Urothelium cell line (cell line): ENCODE measurements around the gene ZNF805.
"Not testable (repeated sequence)": the region's sequence is repeated elsewhere in the genome, so short reads cannot be mapped to it uniquely, and the experiment has no call there.

Source experiments
- DNase-seq: peaks from one replicate; pipeline ENCODE4 v3.0.0; 2011; ENCODE audit warnings: low spot score, mixed read lengths
- FAIRE-seq: peaks from 2 replicates; lab custom pipeline; 2011; peaks lifted over from hg19 to GRCh38; lab: Jason Lieb, UNC

The ZNF805 gene

DNA sequence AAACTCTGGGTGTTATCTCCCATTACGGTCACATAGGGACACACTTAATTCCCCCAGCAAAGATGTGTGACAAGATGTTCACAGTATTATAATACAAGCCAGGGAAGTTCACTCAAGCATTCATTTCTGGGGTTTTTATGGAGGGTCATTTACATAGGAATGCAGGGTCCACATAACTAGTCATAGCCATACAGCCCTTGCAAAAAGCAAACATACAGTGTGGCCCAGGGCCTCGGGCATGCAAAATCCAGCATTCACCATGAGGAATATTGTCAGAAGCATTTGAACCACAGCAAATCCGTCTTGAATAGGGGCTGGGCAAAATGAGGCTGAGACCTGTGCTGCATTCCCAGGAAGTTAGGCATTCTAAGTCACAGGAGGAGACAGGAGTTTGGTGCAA, 26.9 kb downstream of the ZNF805 start:
- DNase-seq = no peak
- no peak for FAIRE-seq

- DNase-seq = peak; percentile 12
- FAIRE-seq = no peak
Measured at GRCh38 chr19:57269515-57270250, 29.3 kb downstream of the ZNF805 start.

DNA sequence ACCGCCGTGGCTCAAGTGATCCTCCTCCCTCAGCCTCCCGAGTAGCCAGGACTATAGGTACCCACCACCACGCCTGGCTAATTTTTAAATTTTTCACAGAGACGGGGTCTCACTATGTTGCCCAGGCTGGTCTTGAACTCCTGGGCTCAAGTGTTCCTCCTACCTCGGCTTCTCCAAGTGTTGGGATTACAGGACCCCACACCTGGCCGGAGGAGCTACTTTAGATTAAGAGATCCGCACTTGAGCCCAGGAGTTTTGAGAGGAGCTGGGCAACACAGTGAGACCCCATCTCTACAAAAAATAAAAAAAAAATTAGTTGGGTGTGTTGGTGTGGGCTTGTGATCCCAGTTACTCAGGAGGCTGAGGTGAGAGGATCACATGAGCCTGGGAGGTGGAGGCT, 30.8 kb downstream of the ZNF805 start:
- FAIRE-seq = no peak

DNA sequence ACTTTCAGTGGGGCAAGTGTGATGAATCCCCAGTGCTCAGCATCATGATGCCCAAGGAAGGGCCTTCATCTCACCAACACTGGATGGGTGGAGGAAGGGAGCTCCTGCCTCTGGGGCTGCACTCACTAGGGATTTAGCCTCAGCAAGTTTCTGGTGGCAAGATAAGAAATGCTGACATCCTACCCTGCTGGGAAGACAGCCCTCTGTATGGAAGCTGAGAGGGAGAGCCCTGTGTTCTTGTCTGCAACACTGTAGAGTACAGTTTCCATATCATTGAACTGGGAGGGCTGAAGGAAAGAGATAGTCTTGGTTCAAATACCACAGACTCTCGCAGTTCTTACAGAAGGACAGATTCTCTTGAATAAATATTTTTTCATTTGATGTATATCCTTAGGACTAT, 32.6 kb downstream of the ZNF805 start:
- FAIRE-seq (no peak), DNase-seq (no peak)

More for the DNA sequence above, 30.8 kb downstream of the ZNF805 start:
- no peak for DNase-seq

- no peak for FAIRE-seq
Measured at GRCh38 chr19:57276430-57276829, 36.0 kb downstream of the ZNF805 start.

GRCh38 chr19:57278481-57278880, 38.0 kb downstream of the ZNF805 start:
- FAIRE-seq, DNase-seq: not testable (repeated sequence)

More at GRCh38 chr19:57276430-57276829, 36.0 kb downstream of the ZNF805 start:
- no peak for DNase-seq

- peak; percentile 23 for FAIRE-seq
- peak; percentile 92 for DNase-seq
Measured at GRCh38 chr19:57279418-57280164, 39.2 kb downstream of the ZNF805 start.

- FAIRE-seq (no peak), DNase-seq (peak; percentile 96)
Measured at GRCh38 chr19:57280165-57280961, 39.9 kb downstream of the ZNF805 start, which contains the start of gene ZNF460. TSS of gene ZNF460 (plus strand) at chr19:57280485. CDS start at chr19:57280807, 322 bp downstream.

DNA sequence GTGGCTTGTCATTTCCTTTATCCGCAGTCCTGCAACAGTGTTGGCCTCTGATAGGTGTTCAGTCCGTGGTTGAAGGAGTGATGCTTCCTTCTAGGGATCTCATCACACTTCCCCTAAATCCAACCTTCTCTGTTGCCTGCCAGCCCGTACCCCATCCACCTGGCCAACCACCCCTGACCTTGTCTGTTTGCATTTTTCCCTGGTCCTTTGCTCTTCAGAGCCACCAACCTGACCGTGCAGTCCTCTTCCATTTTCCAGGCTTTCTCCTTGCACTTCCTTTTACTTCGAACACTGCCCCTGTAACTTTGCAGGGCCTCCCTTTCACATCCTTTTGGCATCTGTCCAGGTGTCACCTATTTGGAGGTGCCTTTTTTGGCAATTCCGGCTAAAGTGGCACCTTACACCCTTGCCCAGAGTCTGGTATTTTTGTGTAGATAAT, 40.5 kb downstream of the ZNF805 start:
- FAIRE-seq = no peak
- DNase-seq = no peak

DNA sequence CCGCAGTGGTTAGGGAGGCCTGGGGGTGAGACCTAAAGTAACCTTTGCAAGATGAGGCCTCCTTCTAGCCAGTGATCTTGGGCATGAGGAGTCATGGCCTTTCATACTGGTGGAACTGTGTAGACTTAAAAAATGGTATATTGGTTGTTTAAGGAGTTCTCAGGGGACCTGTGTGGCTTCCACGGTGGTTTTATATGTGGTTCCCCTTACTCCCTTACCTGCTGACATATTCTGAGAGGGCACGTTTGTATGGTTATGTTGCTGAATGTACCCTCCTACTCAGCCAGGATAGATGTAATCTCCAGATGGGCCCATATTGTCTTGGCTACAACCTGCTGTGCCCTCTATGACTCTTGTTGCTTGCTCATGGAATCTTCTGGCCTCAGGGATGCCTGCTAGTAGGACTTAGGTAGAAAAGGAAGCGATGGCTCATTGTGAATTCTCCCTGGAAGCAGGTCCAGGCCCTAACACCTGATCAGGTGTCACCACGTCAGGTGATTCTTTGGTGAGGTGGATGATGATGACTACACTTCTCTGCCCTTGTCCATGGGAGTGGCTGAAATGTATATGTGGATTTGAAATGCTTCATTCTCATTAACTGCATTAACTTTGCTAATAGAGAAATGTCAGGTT, 41.7 kb downstream of the ZNF805 start:
- DNase-seq (no peak), FAIRE-seq (no peak)

- no peak for DNase-seq
Measured at GRCh38 chr19:57288373-57288772, 47.9 kb downstream of the ZNF805 start.

GRCh38 chr19:57290970-57291369, 50.5 kb downstream of the ZNF805 start:
- no peak for DNase-seq
- FAIRE-seq = no peak

More at GRCh38 chr19:57288373-57288772, 47.9 kb downstream of the ZNF805 start:
- no peak for FAIRE-seq

DNA sequence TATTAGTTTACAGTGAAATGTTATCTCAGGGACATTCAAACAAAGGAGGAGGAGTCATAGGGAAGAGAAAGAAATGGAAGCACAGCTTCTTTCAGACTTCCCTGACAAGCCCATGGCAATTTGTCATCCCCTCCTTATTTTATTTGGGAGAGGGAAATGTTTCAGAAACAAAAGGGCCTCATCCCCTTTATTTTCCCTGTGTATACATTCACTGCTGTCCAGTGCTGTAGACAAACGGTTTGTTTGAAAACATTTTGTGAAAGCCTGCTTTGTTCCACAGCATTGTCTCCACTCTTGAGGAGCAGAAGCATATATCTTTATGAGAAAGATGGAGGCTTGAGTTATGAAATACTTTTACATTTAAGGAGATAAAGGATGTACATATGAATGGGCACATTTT, 52.1 kb downstream of the ZNF805 start:
- DNase-seq (no peak), FAIRE-seq (no peak)

DNA sequence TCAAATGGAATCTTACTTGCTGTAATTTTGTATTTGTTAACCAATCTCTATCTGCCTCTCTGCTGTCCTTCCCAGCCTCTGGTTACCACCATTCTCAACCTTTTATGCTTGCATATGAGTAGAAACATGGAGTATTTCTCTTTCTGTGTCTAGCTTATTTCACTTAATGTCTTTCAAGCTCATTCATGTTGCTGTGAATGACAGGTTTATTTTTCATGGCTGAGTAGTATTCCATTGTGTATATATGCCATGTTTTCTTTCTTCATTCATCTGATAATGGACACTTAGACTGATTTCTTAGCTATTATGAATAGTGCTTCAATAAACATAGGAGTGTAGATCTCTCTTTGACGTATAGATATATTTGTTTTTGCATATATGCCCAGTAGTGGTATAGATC, 53.3 kb downstream of the ZNF805 start:
- FAIRE-seq (no peak), DNase-seq (no peak)

- FAIRE-seq (no peak), DNase-seq (peak; percentile 27)
Measured at GRCh38 chr19:57302020-57302465, 61.6 kb downstream of the ZNF805 start.

DNA sequence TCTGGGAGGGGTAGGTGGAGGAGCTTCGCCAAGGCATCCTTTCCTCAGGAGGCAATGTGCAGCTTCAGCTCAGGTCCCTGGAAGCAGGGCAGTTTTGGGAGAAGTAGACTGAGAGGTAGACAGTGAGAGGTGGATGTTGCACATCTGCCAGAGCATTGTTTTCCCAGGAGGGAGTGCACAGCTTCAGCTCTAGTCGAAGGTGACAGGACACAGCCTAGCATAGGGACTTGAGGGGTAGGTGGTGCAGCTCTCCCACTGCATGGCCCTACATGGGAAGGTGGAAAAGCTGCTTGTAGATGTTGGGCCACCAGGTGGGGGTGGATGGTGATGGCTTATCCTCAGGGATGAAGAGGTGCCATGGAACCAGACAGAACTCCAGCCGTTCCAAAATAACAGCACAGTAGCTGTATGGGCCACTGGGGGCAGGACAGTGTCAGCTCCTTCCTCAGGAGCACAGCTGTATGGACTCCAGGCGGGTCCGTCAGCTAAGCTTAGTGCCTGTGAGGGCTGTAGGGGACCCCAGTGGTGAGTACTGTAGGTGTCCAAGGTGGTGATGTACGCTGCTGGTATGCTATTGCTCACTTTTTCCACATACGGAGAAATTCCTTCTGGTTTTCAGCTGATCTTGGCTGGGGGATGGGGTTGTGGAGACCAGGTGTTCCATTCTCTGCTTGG, 62.4 kb downstream of the ZNF805 start:
- DNase-seq (no peak), FAIRE-seq (no peak)
